Psoas muscle (tissue), 8 donors: Measurements from ENCODE around the gene FOXL2NB. TPM values are rescaled to one million over a fixed set of nuclear protein-coding genes. Genes with fewer than 3 reads are reported as not detected.

Experiments
- ATAC-seq, 4 donors: fragments of 200-7000 bp; cut with Tn5 transposase; one replicate each; pipeline ENCODE4 v1.9.1; 2020; ENCODE audit warnings: moderate library complexity in 3 of 4, mild to moderate bottlenecking in 2 of 4
- DNase-seq, 2 donors: peaks; one replicate each; pipeline ENCODE4 v3.0.0-alpha.2; 2020
- H3K27ac ChIP-seq: fragments of 200-600 bp; one replicate; pipeline ENCODE4 v1.8.0; 2022
- H3K27me3 ChIP-seq, 3 donors: fragments of 200-600 bp in 1 of 3; one replicate each; pipeline versions ENCODE4 v1.6.1 to v1.8.0; 2013 to 2022; ENCODE audit warnings: low read length in 2 of 3, mild to moderate bottlenecking in 2 of 3, moderate library complexity in 1 of 3; ENCODE audit not compliant: insufficient read depth in 3 of 3
- H3K36me3 ChIP-seq, 2 donors: fragments of 200-600 bp in 1 of 2; one replicate each; pipeline versions ENCODE4 v1.6.1 to v1.8.0; 2013 to 2022; ENCODE audit warnings: low read depth in 1 of 2, mild to moderate bottlenecking in 1 of 2, moderate library complexity in 1 of 2; ENCODE audit not compliant: insufficient read depth in 1 of 2
- H3K4me1 ChIP-seq: fragments of 200-600 bp; one replicate; pipeline ENCODE4 v1.8.0; 2022
- H3K4me3 ChIP-seq: fragments of 200-600 bp; one replicate; pipeline ENCODE4 v1.8.0; 2022; ENCODE audit warnings: mild to moderate bottlenecking
- H3K9me3 ChIP-seq: fragments of 200-600 bp; one replicate; pipeline ENCODE4 v1.8.0; 2022
- CTCF ChIP-seq: fragments of 200-600 bp; IDR thresholded peaks from one replicate; pipeline ENCODE4 v1.8.0; 2022; ENCODE audit warnings: antibody characterized with exemption
- WGBS, 3 donors: extraction: QIAGEN DNeasy Blood & Tissue Kit; methylation state at CpG; one replicate each; pipeline versions ENCODE4 v1.1.6 to v1.1.7; 2013; 5-methylcytosine and 5-hydroxymethylcytosine counted together
- intact Hi-C, 2 donors: fragments of 100-400 bp; cut with DNase I; formaldehyde crosslinking; loops; one replicate each; pipeline versions ENCODE4 v1.11.0 to v1.14.2; 2022
- long read RNA-seq, 2 donors: library from polyadenylated mRNA; unstranded; transcript quantifications; one replicate each; pipeline ENCODE4 v2.0.0, GENCODE V29; 2021
- polyA plus RNA-seq, 3 donors: library from polyadenylated mRNA; stranded (reverse); fragments of 200-250 nt; gene quantifications; one replicate each; pipeline ENCODE4 v1.2.3, GENCODE V29; 2013
- total RNA-seq, 4 donors: library from RNA; stranded (reverse); fragmentation: NEBNext Ultra II Directional in 2 of 4; extraction: Animal tissue kit (Norgen Biotek cat#: 25700) in 2 of 4; gene quantifications; one replicate each; pipeline versions ENCODE4 v1.2.1 to v1.2.4, GENCODE V29; 2021 to 2023
- donor health status: healthy with polysubstance abuse.
- donor health status: DM: no; HTN: no; CAD: no; lungs with moderate emphysema.
- donor health status: Bipolar disorder and iron deficiency.
- donor health status: healthy.
- donor health status: DM: yes; HTN: yes; CAD: no.
- donor health status: DM: no; HTN: no; CAD: no.
- donor health status: DM: no; HTN: no; CAD: no.
- donor health status: DM: yes; HTN: yes; CAD: no.

The FOXL2NB gene
- under 1 TPM in 1 of 4 donors, not detected in 3; 0.14 TPM for total RNA-seq
- polyA plus RNA-seq, result under 1 TPM in 1 of 3 donors, not detected in 2; 0.06 TPM
- long read RNA-seq, donor 1, result 0 reads
- long read RNA-seq, donor 2, result 0 reads

GRCh38 chr3:138946663-138947494 lies at the start of gene FOXL2NB, which contains the start of gene FOXL2:
Gene FOXL2NB, plus strand, starts transcription at chr3:138947217. Its CDS starts 148 bp downstream, at chr3:138947365.
Gene FOXL2, minus strand, starts transcription at chr3:138947137. Its CDS starts 415 bp downstream, at chr3:138946722.
- TF ChIP-seq CTCF, result no peak
- WGBS, 3 donors, result 2 to 4% (median 3%) methylated on average over 72 to 78 of the region's 78 CpGs
- intact Hi-C loops, result no loop called here
- peak in 1 of 2 donors; percentile 56 for DNase-seq
- Histone ChIP-seq H3K36me3 (no peaks in the 10 kb centered on the region), H3K4me3 (peak within 1 kb of the TSS; percentile 72), H3K4me1 (peaks cover 17% of the 10 kb centered on the region), H3K27ac (no peak within 1 kb of the TSS), H3K27me3 (peaks cover 0 to 98% (median 45%) of the 10 kb centered on the region in 3 donors), H3K9me3 (no peaks in the 10 kb centered on the region)
- ATAC-seq, result peak; percentile 39 to 64 (median 41)

- Histone ChIP-seq H3K4me3 (no peak overlapping the region), H3K4me1 (peaks cover 14% of the 10 kb centered on the region), H3K9me3 (no peaks in the 10 kb centered on the region), H3K27ac (peak overlapping the region; percentile 41), H3K27me3 (no peaks in the 10 kb centered on the region), H3K36me3 (no peaks in the 10 kb centered on the region)
- WGBS, 3 donors, result 0 to 14% (median 11%) methylated on average over 1 of the region's 1 CpG
- peak in 2 of 4 donors; percentile 34 to 47 for ATAC-seq
- intact Hi-C loops, result no loop called here
- no peak for DNase-seq
- no peak for TF ChIP-seq CTCF
Observed at GRCh38 chr3:138898301-138898700, 48.7 kb upstream of the FOXL2NB start.

GRCh38 chr3:138898708-138899107 lies 48.3 kb upstream of the FOXL2NB start:
- H3K27ac ChIP-seq, result no peak overlapping the region
- no peak for DNase-seq
- TF ChIP-seq CTCF, result no peak
- H3K27me3 ChIP-seq, result no peaks in the 10 kb centered on the region
- H3K4me1 ChIP-seq, result peaks cover 14% of the 10 kb centered on the region
- intact Hi-C loops, result no loop called here
- no peaks in the 10 kb centered on the region for H3K36me3 ChIP-seq
- no peaks in the 10 kb centered on the region for H3K9me3 ChIP-seq
- ATAC-seq, result no peak
- H3K4me3 ChIP-seq, result no peak overlapping the region

- peaks cover 14% of the 10 kb centered on the region for H3K4me1 ChIP-seq
- ATAC-seq (no peak), DNase-seq (no peak)
- intact Hi-C loops, result no loop called here
- no peaks in the 10 kb centered on the region for H3K36me3 ChIP-seq
- WGBS, 3 donors, result 67 to 80% (median 67%) methylated on average over 5 of the region's 5 CpGs
- H3K4me3 ChIP-seq, result no peak overlapping the region
- H3K9me3 ChIP-seq, result no peaks in the 10 kb centered on the region
- no peaks in the 10 kb centered on the region for H3K27me3 ChIP-seq
- TF ChIP-seq CTCF, result no peak
- no peak overlapping the region for H3K27ac ChIP-seq
Observed at GRCh38 chr3:138899351-138899991, 47.5 kb upstream of the FOXL2NB start.
